Esophagus muscularis mucosa (tissue), 4 donors: ENCODE measurements around the gene ATIC. TPM values are rescaled to one million over a fixed set of nuclear protein-coding genes. Genes with fewer than 3 reads are reported as not detected.

Experiments
- DNase-seq: peaks from one replicate; pipeline ENCODE4 v3.0.0-alpha.2; 2017; ENCODE audit errors: extremely low spot score
- H3K27ac ChIP-seq, 4 donors: fragments of 200-600 bp; sonication (generic); replicated peaks in 1 of 4; 1 replicate in 3 of 4; 2 replicates in 1 of 4; pipeline ENCODE4 v1.5.1; 2016 to 2019; ENCODE audit warnings: mild to moderate bottlenecking in 1 of 4
- H3K27me3 ChIP-seq, 4 donors: fragments of 200-600 bp; sonication (generic); one replicate each; pipeline versions ENCODE4 v1.5.1 to v1.6.0; 2016 to 2019
- H3K36me3 ChIP-seq, 4 donors: fragments of 200-600 bp; sonication (generic); one replicate each; pipeline ENCODE4 v1.5.1; 2016 to 2019
- H3K4me1 ChIP-seq, 4 donors: fragments of 200-600 bp; sonication (generic); one replicate each; pipeline ENCODE4 v1.5.1; 2016 to 2019
- H3K4me3 ChIP-seq, 4 donors: fragments of 200-600 bp; sonication (generic); 1 replicate in 2 of 4; 2 replicates in 2 of 4; pipeline ENCODE4 v1.5.1; 2016 to 2019; ENCODE audit warnings: mild to moderate bottlenecking in 4 of 4, moderate library complexity in 1 of 4
- H3K9me3 ChIP-seq, 4 donors: fragments of 200-600 bp; sonication (generic); 1 replicate in 3 of 4; 2 replicates in 1 of 4; pipeline ENCODE4 v1.5.1; 2016 to 2019
- CTCF ChIP-seq, 3 experiments: fragments of 200-600 bp in 2 of 3; fragments of 450-650 bp in 1 of 3; sonication (generic) in 2 of 3; IDR thresholded peaks; one replicate each; pipeline ENCODE4 v1.5.1; 2017 to 2019; ENCODE audit warnings: antibody characterized with exemption in 3 of 3, mild to moderate bottlenecking in 2 of 3, moderate library complexity in 1 of 3
- EP300 ChIP-seq: sonication (generic); formaldehyde crosslinking; IDR thresholded peaks from one replicate; pipeline ENCODE4 v1.6.1; 2017; ENCODE audit warnings: antibody characterized with exemption
- POLR2A ChIP-seq: fragments of 450-650 bp; IDR thresholded peaks from one replicate; pipeline ENCODE4 v1.6.1; 2017; ENCODE audit warnings: antibody characterized with exemption, moderate library complexity, mild to moderate bottlenecking, low read depth
- POLR2AphosphoS5 ChIP-seq, 2 donors: sonication (generic); formaldehyde crosslinking; IDR thresholded peaks; one replicate each; pipeline ENCODE4 v1.6.1; 2017; ENCODE audit warnings: antibody characterized with exemption in 2 of 2
- WGBS: methylation state at CpG from one replicate; pipeline ENCODE4 v1.1.5; 2018; 5-methylcytosine and 5-hydroxymethylcytosine counted together
- intact Hi-C: fragments of 100-400 bp; cut with DNase I; formaldehyde crosslinking; loops from one replicate; pipeline ENCODE4 v1.15.1; 2023
- total RNA-seq, 4 donors: library from RNA; depleted of rRNA; stranded (reverse); fragments of >200 nt; gene quantifications; one replicate each; pipeline versions ENCODE4 v1.1.0 to v1.2.1, GENCODE V29; 2016

The ATIC gene
- total RNA-seq, 4 donors from 2014 or later = 29.1 to 50.8 (median 34.4) TPM

- TF ChIP-seq CTCF (IDR thresholded peaks at IDR 0.05) (no peak), POLR2AphosphoS5 (IDR thresholded peaks at IDR 0.05) (no peak), EP300 (no peak), POLR2A (no peak)
- peak; percentile 29 for DNase-seq
- peaks cover 0 to 19% (median 5%) of the 10 kb centered on the region in 4 donors for H3K4me1 ChIP-seq
- 94% methylated on average over 5 of the region's 5 CpGs for WGBS
- peaks cover 21 to 74% (median 44%) of the 10 kb centered on the region in 4 donors for H3K36me3 ChIP-seq
- no peaks in the 10 kb centered on the region for H3K9me3 ChIP-seq
- no peaks in the 10 kb centered on the region for H3K27me3 ChIP-seq
- intact Hi-C loops = no loop called here
- H3K27ac ChIP-seq = no peak overlapping the region
- no peak overlapping the region for H3K4me3 ChIP-seq
Observed at GRCh38 chr2:215332872-215333595, 21.2 kb downstream of the ATIC start.

DNA sequence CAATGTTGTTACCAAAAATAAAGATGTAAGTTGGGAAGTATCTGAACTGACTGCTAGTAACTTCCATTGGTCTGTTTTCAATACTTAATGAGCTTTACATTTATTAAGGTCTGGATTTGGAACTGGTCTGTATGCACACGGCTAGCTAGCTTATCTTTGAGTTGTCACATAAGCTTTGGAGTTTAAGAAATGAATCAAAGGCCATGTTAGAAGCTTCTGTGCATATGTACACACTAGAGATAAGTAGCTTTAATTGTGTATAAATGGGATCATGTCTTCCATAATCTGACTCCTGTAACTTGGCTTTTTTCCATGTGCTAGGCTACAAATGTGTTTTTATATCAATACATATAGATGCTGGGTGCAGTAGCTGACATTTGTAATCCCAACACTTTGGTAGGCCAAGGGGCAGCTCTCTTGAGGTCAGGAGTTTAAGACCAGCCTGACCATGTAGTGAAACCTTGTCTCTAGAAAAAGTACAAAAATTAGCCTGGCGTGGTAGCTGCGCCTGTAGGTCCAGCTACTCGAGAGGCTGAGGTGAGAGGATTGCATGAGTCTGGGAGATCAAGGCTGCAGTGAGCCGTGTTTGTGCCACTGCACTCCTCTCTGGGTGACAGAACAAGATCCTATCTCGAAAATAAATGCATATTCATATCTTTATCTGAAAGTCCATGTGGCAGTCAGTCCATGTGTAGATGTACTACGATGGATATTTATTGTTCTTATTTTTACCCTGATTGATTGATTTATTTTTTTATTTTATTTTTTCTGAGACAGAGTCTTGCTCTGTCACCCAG, 27.2 kb downstream of the ATIC start:
- no peak overlapping the region for H3K4me3 ChIP-seq
- intact Hi-C loops = no loop called here
- peaks cover 0 to 16% (median 14%) of the 10 kb centered on the region in 4 donors for H3K4me1 ChIP-seq
- TF ChIP-seq POLR2A (no peak), EP300 (no peak), POLR2AphosphoS5 (IDR thresholded peaks at IDR 0.05) (no peak), CTCF (IDR thresholded peaks at IDR 0.05) (no peak)
- DNase-seq = peak; percentile 39
- no peaks in the 10 kb centered on the region for H3K9me3 ChIP-seq
- no peaks in the 10 kb centered on the region for H3K27me3 ChIP-seq
- 95% methylated on average over 7 of the region's 7 CpGs for WGBS
- no peak overlapping the region for H3K27ac ChIP-seq
- H3K36me3 ChIP-seq = peaks cover 22 to 92% (median 44%) of the 10 kb centered on the region in 4 donors

GRCh38 chr2:215347878-215348277, 36.0 kb downstream of the ATIC start:
- Histone ChIP-seq H3K27me3 (no peaks in the 10 kb centered on the region), H3K27ac (no peak overlapping the region), H3K4me1 (no peaks in the 10 kb centered on the region), H3K9me3 (no peaks in the 10 kb centered on the region), H3K36me3 (peaks cover 24 to 79% (median 62%) of the 10 kb centered on the region in 4 donors), H3K4me3 (no peak overlapping the region)
- DNase-seq = peak; percentile 62
- TF ChIP-seq POLR2AphosphoS5 (IDR thresholded peaks at IDR 0.05) (no peak), EP300 (no peak), POLR2A (no peak)
- intact Hi-C loops = no loop called here

DNA sequence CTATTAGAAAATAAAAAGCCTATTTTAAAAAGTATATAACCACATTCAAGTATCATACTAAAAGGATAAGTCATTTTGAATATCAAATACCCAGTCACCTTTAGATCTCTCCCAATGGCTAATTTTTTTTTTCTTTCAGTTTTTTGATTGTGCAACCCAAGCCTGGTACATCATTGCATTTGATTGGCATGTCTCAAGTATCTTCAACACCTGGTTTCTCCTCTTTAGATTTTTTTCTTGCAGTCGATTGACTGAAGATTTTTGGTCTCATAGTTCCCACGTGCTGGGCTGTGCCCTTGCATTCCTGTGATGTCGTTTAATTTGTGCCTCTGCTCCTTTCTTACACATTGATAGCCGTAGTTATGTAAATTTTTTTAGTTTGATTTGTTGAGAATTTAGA, 40.7 kb downstream of the ATIC start:
- no peak overlapping the region for H3K4me3 ChIP-seq
- TF ChIP-seq POLR2A (no peak), POLR2AphosphoS5 (IDR thresholded peaks at IDR 0.05) (no peak), EP300 (no peak), CTCF (IDR thresholded peaks at IDR 0.05) (no peak)
- peaks cover 0 to 8% (median 3%) of the 10 kb centered on the region in 4 donors for H3K4me1 ChIP-seq
- H3K36me3 ChIP-seq = peaks cover 20 to 36% (median 28%) of the 10 kb centered on the region in 4 donors
- WGBS = 40% methylated on average over 4 of the region's 4 CpGs
- H3K27me3 ChIP-seq = no peaks in the 10 kb centered on the region
- no peaks in the 10 kb centered on the region for H3K9me3 ChIP-seq
- intact Hi-C loops = no loop called here
- no peak overlapping the region for H3K27ac ChIP-seq
- DNase-seq = peak; percentile 19
